K562 (cell line): Measurements from ENCODE around the gene ADRM1. TPM values are rescaled to one million over a fixed set of nuclear protein-coding genes. Genes with fewer than 3 reads are reported as not detected.

Experiments used
- ARNT ChIP-seq, 2 experiments: fragments of 450-650 bp; IDR thresholded peaks; 2 replicates each; pipeline ENCODE4 v1.6.1; 2016; ENCODE audit warnings: mild to moderate bottlenecking in 1 of 2
- ELF2 ChIP-seq: fragments of 250-450 bp; sonication (Bioruptor Pico); IDR thresholded peaks from 2 replicates; pipeline ENCODE4 v1.5.0; 2021; ENCODE audit warnings: mild to moderate bottlenecking
- GATAD2B ChIP-seq: fragments of 450-650 bp; IDR thresholded peaks from 2 replicates; pipeline ENCODE4 v1.6.1; 2017; ENCODE audit warnings: mild to moderate bottlenecking, borderline replicate concordance
- NR2F6 ChIP-seq: fragments of 450-650 bp; formaldehyde crosslinking; IDR thresholded peaks from 2 replicates; pipeline ENCODE4 v1.4.0; 2020; ENCODE audit warnings: mild to moderate bottlenecking
- RAD51 ChIP-seq: fragments of 450-650 bp; IDR thresholded peaks from 2 replicates; pipeline ENCODE4 v1.7.1; 2016; ENCODE audit warnings: low read depth, mild to moderate bottlenecking, borderline replicate concordance
- RBM15 ChIP-seq: fragments of 200-400 bp; formaldehyde crosslinking; IDR thresholded peaks from 2 replicates; pipeline ENCODE4 v1.6.1; 2018; ENCODE audit warnings: mild to moderate bottlenecking, low read length, moderate library complexity; ENCODE audit not compliant: insufficient read depth
- ZNF121 ChIP-seq: sonication (generic); formaldehyde crosslinking; conservative IDR thresholded peaks from 2 replicates; pipeline ENCODE4 v1.8.0; 2022; ENCODE audit warnings: missing genetic modification reagents
- polyA plus RNA-seq, 8 experiments: library from polyadenylated mRNA; depleted of rRNA in 4 of 8; stranded (reverse) in 5 of 8; unstranded in 3 of 8; fragments of >200 nt; fragmentation: Nextera tagmentation in 2 of 8; fragmentation: Illumina TruSeq in 1 of 8; extraction: Ambion mirVana in 2 of 8; extraction: Trizol in 1 of 8; gene quantifications; 2 replicates each; pipeline versions ENCODE4 v1.2.1 to v1.2.3, GENCODE V29; 2011 to 2014; ENCODE audit warnings: inconsistent platforms in 1 of 8, missing spikeins in 1 of 8
- total RNA-seq, 7 experiments: library from RNA; depleted of rRNA in 6 of 7; stranded (reverse); fragments of >200 nt in 6 of 7; fragmentation: Illumina TruSeq in 2 of 7; extraction: Trizol in 2 of 7; gene quantifications; 2 replicates each; pipeline versions ENCODE4 v1.2.1 to v1.2.3, GENCODE V29; 2011 to 2021; ENCODE audit warnings: low replicate concordance in 1 of 7
- TF ChIP-seq, protein P1 (sequence below): sonication (generic); formaldehyde crosslinking; IDR thresholded peaks from 2 replicates; pipeline ENCODE4 v1.5.0; 2020; ENCODE audit warnings: missing genetic modification reagents
- TF ChIP-seq, protein P2 (sequence below): fragments of 250-450 bp; sonication (Bioruptor Pico); IDR thresholded peaks from 2 replicates; pipeline ENCODE4 v1.4.0; 2020; ENCODE audit warnings: borderline replicate concordance
- TF ChIP-seq, protein P3 (sequence below): fragments of 450-650 bp; formaldehyde crosslinking; IDR thresholded peaks from 2 replicates; pipeline ENCODE4 v1.4.0; 2020; ENCODE audit warnings: mild to moderate bottlenecking, mixed read lengths
- TF ChIP-seq, protein P4 (sequence below): fragments of 450-650 bp; formaldehyde crosslinking; IDR thresholded peaks from 2 replicates; pipeline ENCODE4 v1.4.0; 2020; ENCODE audit warnings: mild to moderate bottlenecking, moderate library complexity
- TF ChIP-seq, protein P5 (sequence below): IDR thresholded peaks from 2 replicates; pipeline ENCODE4 v1.6.1; 2016; ENCODE audit warnings: missing genetic modification characterization, missing compliant biosample characterization
- TF ChIP-seq, protein P6 (sequence below): fragments of 450-650 bp; IDR thresholded peaks from 2 replicates; pipeline ENCODE4 v1.6.1; 2016; ENCODE audit warnings: low read depth

Gene ADRM1
- total and polyA plus RNA-seq, 9 of the 15 experiments (the other 6 are each of a cell fraction or from before 2014, with no cell fraction given): 5.0 to 223 (median 67.4) TPM

DNA sequence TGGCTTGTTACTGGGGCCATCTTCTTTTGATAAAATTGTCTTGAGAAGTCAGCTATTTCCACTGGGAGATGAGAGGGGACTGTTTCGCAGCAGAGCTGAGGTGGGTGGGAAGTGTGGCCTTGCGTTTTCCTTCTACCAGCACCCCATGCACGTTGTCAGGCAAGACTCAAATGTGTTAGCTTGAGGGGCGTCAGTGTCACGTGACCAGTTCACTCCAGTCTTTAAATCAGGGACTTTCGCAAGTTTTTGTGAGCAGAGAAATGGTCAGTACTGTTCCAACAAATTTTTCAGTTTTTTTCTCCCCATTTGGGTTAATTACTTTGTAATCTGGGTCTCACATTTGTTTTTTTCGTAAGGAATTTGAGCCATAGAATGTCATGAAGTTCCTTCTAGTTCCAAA is 20.7 kb upstream of the ADRM1 start (continued):
- TF ChIP-seq, protein P1, sequence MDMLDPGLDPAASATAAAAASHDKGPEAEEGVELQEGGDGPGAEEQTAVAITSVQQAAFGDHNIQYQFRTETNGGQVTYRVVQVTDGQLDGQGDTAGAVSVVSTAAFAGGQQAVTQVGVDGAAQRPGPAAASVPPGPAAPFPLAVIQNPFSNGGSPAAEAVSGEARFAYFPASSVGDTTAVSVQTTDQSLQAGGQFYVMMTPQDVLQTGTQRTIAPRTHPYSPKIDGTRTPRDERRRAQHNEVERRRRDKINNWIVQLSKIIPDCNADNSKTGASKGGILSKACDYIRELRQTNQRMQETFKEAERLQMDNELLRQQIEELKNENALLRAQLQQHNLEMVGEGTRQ (CRISPR knock-in tag): 0 out of 2 replicates have a peak, but pooled peaks have one; percentile 14
- TF ChIP-seq NR2F6 (CRISPR knock-in tag) (no peak), RAD51 (peak; percentile 62; the same call in 1 of the 2 replicates), RBM15 (no peak), ZNF121 (no peak), ARNT (IDR thresholded peaks at IDR 0.05) (no peak), GATAD2B (no peak), ELF2 (CRISPR knock-in tag) (no peak)
- TF ChIP-seq, protein P2, sequence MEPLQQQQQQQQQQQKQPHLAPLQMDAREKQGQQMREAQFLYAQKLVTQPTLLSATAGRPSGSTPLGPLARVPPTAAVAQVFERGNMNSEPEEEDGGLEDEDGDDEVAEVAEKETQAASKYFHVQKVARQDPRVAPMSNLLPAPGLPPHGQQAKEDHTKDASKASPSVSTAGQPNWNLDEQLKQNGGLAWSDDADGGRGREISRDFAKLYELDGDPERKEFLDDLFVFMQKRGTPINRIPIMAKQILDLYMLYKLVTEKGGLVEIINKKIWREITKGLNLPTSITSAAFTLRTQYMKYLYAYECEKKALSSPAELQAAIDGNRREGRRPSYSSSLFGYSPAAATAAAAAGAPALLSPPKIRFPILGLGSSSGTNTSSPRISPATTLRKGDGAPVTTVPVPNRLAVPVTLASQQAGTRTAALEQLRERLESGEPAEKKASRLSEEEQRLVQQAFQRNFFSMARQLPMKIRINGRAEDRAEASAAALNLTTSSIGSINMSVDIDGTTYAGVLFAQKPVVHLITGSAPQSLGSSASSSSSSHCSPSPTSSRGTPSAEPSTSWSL (CRISPR knock-in tag): no peak
- TF ChIP-seq, protein P3, sequence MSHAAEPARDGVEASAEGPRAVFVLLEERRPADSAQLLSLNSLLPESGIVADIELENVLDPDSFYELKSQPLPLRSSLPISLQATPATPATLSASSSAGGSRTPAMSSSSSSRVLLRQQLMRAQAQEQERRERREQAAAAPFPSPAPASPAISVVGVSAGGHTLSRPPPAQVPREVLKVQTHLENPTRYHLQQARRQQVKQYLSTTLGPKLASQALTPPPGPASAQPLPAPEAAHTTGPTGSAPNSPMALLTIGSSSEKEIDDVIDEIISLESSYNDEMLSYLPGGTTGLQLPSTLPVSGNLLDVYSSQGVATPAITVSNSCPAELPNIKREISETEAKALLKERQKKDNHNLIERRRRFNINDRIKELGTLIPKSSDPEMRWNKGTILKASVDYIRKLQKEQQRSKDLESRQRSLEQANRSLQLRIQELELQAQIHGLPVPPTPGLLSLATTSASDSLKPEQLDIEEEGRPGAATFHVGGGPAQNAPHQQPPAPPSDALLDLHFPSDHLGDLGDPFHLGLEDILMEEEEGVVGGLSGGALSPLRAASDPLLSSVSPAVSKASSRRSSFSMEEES (CRISPR knock-in tag): peak; percentile 56
- TF ChIP-seq, protein P4, sequence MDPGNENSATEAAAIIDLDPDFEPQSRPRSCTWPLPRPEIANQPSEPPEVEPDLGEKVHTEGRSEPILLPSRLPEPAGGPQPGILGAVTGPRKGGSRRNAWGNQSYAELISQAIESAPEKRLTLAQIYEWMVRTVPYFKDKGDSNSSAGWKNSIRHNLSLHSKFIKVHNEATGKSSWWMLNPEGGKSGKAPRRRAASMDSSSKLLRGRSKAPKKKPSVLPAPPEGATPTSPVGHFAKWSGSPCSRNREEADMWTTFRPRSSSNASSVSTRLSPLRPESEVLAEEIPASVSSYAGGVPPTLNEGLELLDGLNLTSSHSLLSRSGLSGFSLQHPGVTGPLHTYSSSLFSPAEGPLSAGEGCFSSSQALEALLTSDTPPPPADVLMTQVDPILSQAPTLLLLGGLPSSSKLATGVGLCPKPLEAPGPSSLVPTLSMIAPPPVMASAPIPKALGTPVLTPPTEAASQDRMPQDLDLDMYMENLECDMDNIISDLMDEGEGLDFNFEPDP (CRISPR knock-in tag): no peak
- TF ChIP-seq, protein P5, sequence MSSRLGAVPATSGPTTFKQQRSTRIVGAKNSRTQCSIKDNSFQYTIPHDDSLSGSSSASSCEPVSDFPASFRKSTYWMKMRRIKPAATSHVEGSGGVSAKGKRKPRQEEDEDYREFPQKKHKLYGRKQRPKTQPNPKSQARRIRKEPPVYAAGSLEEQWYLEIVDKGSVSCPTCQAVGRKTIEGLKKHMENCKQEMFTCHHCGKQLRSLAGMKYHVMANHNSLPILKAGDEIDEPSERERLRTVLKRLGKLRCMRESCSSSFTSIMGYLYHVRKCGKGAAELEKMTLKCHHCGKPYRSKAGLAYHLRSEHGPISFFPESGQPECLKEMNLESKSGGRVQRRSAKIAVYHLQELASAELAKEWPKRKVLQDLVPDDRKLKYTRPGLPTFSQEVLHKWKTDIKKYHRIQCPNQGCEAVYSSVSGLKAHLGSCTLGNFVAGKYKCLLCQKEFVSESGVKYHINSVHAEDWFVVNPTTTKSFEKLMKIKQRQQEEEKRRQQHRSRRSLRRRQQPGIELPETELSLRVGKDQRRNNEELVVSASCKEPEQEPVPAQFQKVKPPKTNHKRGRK (tag): no peak
- TF ChIP-seq, protein P6, sequence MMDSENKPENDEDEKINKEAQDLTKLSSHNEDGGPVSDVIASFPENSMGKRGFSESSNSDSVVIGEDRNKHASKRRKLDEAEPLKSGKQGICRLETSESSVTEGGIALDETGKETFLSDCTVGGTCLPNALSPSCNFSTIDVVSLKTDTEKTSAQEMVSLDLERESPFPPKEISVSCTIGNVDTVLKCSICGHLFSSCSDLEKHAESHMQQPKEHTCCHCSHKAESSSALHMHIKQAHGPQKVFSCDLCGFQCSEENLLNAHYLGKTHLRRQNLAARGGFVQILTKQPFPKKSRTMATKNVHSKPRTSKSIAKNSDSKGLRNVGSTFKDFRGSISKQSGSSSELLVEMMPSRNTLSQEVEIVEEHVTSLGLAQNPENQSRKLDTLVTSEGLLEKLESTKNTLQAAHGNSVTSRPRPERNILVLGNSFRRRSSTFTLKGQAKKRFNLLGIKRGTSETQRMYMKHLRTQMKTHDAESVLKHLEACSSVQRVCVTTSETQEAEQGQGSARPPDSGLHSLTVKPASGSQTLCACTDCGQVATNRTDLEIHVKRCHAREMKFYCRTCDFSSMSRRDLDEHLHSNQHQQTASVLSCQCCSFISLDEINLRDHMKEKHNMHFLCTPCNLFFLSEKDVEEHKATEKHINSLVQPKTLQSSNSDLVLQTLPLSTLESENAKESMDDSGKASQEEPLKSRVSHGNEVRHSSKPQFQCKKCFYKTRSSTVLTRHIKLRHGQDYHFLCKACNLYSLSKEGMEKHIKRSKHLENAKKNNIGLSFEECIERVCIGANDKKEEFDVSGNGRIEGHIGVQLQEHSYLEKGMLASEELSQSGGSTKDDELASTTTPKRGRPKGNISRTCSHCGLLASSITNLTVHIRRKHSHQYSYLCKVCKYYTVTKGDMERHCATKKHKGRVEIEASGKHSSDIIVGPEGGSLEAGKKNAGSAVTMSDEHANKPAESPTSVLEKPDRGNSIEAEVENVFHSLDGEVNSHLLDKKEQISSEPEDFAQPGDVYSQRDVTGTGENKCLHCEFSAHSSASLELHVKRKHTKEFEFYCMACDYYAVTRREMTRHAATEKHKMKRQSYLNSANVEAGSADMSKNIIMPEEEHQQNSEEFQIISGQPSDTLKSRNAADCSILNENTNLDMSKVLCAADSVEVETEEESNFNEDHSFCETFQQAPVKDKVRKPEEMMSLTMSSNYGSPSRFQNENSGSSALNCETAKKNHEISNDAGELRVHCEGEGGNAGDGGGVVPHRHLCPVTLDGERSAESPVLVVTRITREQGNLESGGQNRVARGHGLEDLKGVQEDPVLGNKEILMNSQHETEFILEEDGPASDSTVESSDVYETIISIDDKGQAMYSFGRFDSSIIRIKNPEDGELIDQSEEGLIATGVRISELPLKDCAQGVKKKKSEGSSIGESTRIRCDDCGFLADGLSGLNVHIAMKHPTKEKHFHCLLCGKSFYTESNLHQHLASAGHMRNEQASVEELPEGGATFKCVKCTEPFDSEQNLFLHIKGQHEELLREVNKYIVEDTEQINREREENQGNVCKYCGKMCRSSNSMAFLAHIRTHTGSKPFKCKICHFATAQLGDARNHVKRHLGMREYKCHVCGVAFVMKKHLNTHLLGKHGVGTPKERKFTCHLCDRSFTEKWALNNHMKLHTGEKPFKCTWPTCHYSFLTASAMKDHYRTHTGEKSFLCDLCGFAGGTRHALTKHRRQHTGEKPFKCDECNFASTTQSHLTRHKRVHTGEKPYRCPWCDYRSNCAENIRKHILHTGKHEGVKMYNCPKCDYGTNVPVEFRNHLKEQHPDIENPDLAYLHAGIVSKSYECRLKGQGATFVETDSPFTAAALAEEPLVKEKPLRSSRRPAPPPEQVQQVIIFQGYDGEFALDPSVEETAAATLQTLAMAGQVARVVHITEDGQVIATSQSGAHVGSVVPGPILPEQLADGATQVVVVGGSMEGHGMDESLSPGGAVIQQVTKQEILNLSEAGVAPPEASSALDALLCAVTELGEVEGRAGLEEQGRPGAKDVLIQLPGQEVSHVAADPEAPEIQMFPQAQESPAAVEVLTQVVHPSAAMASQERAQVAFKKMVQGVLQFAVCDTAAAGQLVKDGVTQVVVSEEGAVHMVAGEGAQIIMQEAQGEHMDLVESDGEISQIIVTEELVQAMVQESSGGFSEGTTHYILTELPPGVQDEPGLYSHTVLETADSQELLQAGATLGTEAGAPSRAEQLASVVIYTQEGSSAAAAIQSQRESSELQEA: no peak
